GM12878 (cell line): Measurements from ENCODE around the gene RAB3A.

Experiments
- BRCA1 ChIP-seq: IDR thresholded peaks from 2 replicates; pipeline ENCODE4 v1.6.1; 2011; ENCODE audit warnings: low read depth, low read length, improper control_type of control experiment
- CEBPZ ChIP-seq: fragments of 150-350 bp; IDR thresholded peaks from 2 replicates; pipeline ENCODE4 v1.6.1; 2016; ENCODE audit warnings: low read depth, low read length
- CTCF ChIP-seq, 3 experiments: IDR thresholded peaks in 2 of 3; conservative IDR thresholded peaks in 1 of 3; 2 replicates each; pipeline ENCODE4 v1.5.1; 2011; ENCODE audit warnings: low read depth in 3 of 3, low read length in 3 of 3, mild to moderate bottlenecking in 3 of 3, control low read depth in 2 of 3, moderate library complexity in 2 of 3, inconsistent platforms in 1 of 3, mixed read lengths in 1 of 3; ENCODE audit not compliant: control insufficient read depth in 2 of 3, insufficient read depth in 1 of 3; ENCODE audit errors: extremely low read depth in 1 of 3
- GABPA ChIP-seq: IDR thresholded peaks from 2 replicates; pipeline ENCODE4 v1.6.1; 2014; ENCODE audit warnings: antibody characterized with exemption, low read depth, mild to moderate bottlenecking, inconsistent platforms
- NFIC ChIP-seq: IDR thresholded peaks from 2 replicates; pipeline ENCODE4 v1.6.1; 2012; ENCODE audit warnings: low read depth, mild to moderate bottlenecking, inconsistent platforms, low read length, moderate library complexity
- RAD21 ChIP-seq: IDR thresholded peaks from 2 replicates; pipeline ENCODE4 v1.6.1; 2011; ENCODE audit warnings: mild to moderate bottlenecking, low read depth, low read length, moderate library complexity; ENCODE audit not compliant: insufficient read depth
- RFX5 ChIP-seq: IDR thresholded peaks from 2 replicates; pipeline ENCODE4 v1.6.1; 2011; ENCODE audit warnings: low read depth, low read length, improper control_type of control experiment

- TF ChIP-seq NFIC (no peak), BRCA1 (no peak), CTCF (IDR thresholded peaks at IDR 0.05 in 2 of 3, conservative IDR thresholded peaks at IDR 0.05 in 1 of 3; ENCODE audit: control insufficient read depth in 2 of 3, extremely low read depth in 1 of 3, insufficient read depth in 1 of 3, low read depth in 3 of 3, low read length in 3 of 3) (no peak), GABPA (no peak), RAD21 (no peak), CEBPZ (no peak), RFX5 (no peak)
Measured at GRCh38 chr19:18216789-18217188, 12.9 kb upstream of the RAB3A start.
